HG02759 (cell line): ENCODE data around the gene ACSL5.

Source experiments
- ATAC-seq: cut with Tn5 transposase; IDR thresholded peaks from one replicate; pipeline ENCODE4 v1.9.1; 2021; ENCODE audit warnings: mild to moderate bottlenecking, moderate library complexity; ENCODE audit not compliant: unreplicated experiment

Gene ACSL5, protein sequence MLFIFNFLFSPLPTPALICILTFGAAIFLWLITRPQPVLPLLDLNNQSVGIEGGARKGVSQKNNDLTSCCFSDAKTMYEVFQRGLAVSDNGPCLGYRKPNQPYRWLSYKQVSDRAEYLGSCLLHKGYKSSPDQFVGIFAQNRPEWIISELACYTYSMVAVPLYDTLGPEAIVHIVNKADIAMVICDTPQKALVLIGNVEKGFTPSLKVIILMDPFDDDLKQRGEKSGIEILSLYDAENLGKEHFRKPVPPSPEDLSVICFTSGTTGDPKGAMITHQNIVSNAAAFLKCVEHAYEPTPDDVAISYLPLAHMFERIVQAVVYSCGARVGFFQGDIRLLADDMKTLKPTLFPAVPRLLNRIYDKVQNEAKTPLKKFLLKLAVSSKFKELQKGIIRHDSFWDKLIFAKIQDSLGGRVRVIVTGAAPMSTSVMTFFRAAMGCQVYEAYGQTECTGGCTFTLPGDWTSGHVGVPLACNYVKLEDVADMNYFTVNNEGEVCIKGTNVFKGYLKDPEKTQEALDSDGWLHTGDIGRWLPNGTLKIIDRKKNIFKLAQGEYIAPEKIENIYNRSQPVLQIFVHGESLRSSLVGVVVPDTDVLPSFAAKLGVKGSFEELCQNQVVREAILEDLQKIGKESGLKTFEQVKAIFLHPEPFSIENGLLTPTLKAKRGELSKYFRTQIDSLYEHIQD

DNA sequence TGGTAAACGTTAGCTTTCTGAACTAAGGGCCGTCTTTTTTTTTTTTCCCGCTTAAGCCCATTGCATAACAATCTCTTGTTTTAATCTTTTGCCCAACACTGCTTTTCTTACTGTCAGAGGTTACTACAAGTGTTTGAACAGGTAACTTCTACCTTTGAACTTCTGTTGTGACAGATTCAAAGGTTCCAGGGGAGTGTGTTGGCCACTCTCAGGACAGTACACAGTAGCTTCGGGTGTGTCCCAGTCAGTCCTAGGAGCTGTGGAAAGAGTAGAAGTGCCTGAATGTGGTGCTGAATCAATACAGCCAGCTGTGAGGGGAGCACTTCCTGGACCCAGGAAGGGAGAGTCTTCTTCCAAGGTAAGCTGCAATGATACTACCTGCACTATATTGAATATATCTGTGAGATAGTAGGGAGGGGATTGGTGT, at the start of gene ACSL5:
TSS of gene ACSL5 (plus strand) at position 205 of the 427 bp plus-strand sequence. CDS start 20,831 bp downstream, outside the sequence.
- no peak for ATAC-seq

DNA sequence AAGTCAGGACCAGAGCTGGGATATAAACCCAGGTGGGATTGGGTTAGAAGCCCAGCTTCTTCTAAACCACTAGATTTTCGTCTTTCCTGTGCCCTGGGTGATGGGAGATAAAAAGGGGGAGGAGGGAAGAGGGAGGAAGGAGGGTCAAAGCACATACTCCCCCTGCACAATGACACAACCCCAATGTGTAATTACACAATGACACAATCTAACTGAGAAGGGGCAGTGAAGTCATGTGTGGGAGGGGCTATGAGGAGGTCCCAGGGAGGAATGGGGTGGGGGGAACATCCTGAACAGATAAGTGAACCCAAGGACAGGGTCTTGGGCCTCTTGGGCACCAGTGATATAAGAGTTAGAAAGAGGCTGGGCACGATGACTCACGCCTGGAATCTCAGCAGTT, 46.2 kb upstream of the ACSL5 start:
- ATAC-seq = no peak

DNA sequence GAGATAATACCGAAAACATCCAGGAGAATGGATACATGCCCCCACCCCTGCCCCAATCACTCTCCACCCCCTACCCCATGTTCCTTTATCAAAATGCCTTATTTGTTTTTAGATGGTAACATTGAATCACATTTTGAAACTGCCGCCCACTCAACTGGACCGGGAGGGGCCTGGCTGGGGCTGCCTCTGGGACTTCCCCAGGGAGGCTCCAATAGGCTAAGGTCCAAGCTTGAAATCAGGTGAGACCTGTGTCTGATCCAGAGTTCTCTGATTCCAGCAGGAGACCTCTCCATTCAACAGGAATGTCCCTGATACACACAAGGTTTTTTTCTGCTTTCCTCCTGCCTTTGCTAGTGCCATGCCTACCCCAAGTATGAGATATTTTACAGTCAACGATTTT, 43.8 kb upstream of the ACSL5 start:
- no peak for ATAC-seq

DNA sequence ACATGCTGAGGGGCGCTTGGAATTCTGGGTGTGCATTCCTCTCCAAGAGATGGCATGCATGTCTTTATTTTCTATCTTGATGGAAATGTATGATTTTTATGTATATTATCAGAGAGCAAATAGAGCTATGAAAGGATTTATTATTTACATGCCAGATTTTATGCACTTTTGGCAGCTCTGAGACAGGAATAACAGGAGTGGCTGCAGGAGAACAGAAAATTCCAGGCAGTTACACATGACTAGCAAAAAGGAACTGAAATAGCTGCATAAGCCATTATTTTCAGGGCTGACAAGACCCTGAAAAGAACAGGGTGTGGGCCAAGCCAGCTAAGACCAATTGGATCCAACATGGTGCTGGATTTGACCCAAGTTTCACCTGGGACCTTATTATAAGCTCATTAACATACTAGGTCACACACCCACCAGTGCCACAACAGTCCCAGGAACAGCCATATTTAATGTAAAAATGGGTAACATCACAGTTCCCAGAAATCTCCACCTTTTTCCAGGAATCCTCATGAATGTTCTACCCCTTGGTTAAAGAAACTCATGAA, 43.2 kb upstream of the ACSL5 start:
- ATAC-seq = no peak

DNA sequence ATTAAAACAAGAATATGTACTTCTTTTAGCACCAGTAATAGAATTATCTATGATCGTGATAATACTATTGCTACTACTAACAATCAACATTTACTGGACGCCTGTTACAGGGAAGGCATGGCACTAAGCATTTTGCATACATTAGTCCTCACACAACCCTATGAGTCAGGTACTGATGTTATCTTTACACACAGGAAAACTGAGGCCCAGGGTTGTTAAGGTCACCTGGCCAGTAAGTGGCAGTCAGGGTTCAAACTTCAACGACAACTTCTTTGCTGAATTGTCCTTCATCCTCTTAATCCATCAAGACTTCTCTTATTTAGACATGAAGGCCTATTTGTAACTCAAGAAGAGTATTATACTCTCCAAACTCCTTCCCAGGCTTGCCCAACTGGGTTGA, 41.9 kb upstream of the ACSL5 start:
- no peak for ATAC-seq

DNA sequence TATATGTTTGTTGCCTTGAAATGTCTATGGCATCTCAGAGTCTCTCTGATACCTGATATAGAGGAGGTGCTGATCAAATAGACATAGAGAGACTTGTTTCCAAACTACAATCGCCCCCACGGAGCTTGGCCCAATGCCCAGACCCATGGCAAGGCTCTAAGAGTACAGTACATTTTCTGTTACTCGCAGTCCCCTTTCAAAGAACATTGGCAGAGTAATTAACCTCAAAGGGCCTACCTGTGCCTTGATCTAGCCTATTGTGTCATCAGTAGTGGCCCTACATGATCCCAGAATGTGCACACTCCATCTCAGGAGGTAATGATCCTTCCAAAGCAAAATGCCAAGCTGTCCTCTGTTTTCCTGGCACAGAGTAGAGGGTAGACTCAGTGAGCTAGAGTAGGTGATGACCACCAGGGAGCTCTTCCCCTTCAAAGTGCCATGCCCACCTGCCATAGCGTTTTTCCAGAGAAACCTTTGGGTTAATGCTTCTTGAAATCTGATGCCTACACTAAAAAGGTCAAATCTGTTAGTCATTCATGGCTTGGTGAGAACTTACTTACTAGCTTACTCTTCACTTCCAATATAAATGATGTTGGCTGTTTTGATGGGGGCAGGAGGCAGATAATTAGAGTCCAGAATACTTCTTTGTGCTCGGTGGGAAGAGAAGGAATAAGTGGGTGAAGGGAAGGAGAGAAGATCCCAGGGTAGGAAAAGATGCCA, 41.2 kb upstream of the ACSL5 start:
- no peak for ATAC-seq

DNA sequence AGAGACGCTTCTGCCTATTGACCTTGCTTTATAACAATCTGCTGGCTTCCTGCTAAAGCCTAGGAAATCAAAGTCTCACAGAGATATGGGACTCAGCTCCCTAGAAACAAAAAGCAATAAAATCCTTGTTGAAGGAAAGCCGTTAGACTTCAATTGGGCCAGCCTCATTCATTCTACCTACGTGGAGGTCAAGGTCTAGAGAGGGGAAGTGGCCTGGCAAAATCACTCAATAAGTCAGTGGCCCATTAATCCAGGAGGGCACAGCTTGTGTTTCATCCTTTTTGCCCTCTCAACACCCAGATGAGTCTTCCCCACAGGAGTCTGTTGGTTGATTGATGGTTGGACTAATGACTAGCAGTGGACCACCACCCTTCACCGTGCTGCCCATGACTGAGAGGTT, 40.5 kb upstream of the ACSL5 start:
- no peak for ATAC-seq

DNA sequence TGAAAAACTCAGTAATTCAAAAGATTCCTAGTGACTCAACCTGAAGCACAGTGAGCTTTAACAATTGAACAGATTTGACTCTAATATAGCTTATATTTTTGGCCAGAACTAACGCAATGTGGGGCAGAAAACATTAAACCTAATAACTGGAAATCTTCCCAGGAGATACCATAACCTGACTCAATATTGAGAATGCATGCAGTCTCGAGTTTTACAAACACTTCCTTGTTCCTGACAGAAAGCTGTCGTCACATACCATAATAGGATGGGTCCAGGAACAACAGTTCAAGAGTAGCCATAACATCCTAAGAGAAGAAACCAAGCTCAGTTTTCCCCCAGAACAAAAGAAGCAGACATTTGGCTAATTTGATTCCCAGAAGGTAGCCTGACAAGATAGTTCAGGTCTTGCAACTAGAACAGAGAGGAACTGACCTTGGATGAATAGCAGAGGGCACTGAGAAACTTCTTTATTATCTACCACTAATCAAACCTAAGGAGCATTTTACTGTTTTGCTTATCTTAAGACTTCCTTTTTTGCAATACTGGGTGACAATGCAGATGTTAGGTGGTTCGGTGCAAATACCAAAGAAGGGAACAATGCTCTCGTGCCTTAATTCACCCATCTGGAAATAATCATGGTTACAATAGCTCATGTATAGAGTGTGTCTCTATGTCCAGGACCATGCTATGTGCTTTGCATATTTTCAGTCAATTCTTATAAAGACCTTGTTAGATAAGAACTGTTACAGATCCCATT, 38.6 kb upstream of the ACSL5 start:
- no peak for ATAC-seq

- no peak for ATAC-seq
These were observed 38.0 kb upstream of the ACSL5 start for GRCh38 chr10:112335868-112336265.

- no peak for ATAC-seq
These were observed 37.2 kb upstream of the ACSL5 start for GRCh38 chr10:112336556-112337201.

DNA sequence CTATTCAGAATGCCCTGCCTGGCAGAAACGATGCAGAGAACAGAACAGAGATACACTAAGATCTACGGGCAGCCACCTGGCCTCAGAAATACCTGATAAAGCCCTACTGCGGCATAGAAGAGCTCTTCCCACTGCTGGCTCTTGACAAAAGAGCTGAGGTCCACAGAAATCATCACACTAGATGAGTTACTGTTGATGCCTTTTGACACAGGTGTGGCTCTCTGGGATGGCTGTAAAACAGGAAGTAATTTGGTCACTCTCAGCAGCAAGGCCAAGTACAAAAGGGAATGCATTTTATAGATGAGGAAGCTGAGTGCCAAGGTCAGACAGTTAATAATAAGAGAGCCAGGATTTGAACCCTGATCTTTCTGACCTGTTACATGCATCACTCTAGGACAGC, 35.0 kb upstream of the ACSL5 start:
- ATAC-seq = no peak

- no peak for ATAC-seq
These were observed 33.3 kb upstream of the ACSL5 start for GRCh38 chr10:112340601-112341000.

DNA sequence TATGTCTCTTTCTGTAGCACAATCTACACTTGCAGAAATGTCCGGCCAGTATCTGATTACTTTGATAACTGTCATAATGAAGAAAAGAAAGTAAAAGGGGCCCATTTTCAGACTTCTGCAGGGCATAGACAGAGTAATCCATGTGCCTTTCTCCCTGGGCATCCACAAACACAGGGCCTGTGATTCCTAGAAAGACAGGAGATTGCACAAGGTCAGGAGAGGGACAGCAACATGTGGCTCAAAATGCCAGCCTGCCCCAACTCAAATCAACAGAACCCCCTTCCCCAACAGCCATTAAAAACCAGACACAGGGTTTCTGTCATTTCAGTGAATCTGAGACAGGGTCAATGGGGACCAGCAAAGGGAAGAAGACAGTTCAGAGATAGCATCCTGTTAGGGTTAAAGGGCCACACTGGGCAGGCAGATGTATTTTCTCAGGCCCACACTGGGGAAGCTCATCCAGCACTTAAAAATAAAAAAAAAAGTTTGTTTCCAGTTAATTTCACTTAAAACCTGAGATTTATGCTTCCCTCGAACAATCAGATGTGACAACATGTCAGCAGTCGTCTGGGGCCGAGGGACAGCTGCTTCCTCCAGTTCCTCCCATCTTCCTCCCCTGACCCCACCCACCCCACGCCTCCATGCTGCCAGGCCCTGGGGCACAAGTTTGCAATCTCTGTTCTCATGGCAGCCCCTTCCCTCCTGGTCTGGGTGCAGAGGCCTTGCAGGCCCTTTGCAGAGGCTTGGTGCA, 30.7 kb upstream of the ACSL5 start:
- no peak for ATAC-seq

DNA sequence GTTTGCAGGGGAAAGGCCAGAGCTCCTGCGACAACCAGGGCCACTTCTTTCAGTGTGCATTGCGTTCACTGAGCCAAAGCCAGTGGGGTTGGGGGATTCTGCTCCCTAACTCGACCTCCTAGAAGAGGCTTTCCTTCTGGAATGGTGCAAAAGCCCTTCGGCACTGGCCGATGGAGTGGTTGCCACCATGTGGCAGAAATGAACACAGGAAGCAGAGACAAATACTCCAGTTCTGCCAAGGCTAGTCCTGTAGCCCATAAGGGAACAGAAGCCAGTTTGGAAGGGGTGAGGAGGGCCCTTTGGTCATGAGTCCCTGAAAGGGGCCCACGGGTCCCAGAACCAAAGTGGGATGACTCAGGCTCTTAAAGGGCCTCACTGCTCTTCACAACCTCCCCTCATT, 29.7 kb upstream of the ACSL5 start:
- ATAC-seq = no peak

DNA sequence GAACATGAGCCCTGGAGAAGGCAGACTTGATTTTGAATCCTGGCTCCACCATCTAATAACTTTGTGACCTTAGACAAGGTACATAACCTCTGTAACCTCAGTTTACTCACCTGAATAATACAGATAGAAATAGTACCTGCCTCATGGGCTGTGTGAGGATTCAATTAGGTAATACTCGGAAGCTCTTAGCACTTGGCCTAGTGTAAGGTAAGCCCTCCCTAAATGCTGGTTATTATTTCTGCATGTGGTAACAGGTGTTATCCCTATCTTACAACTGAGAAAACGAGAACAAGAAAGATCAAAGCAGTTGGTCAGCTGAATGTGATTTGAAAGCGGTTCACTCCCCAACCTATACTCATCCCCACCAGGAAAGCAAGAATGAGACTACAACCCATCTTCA, 28.7 kb upstream of the ACSL5 start:
- ATAC-seq = no peak

DNA sequence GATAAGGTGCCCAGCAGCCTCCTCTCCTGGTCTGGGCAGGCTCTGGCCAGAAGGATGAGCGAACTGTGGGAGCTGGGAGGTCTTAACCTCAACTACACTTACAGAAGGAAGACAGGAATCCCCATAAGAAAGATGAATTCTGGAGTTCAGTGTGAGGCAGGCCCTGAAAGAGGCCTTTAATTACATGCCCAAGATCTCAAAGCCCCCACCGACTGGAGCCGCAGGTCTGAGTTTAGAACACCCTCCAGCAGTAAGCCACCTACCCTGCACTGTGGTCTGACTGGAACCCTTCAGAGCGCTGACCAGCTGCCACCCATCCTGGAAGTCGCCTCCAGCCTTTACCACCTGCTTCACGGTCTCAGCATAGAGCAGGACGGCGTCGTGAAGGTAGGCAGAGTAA, 28.2 kb upstream of the ACSL5 start:
- no peak for ATAC-seq

GRCh38 chr10:112346774-112347173, 27.1 kb upstream of the ACSL5 start:
- no peak for ATAC-seq

GRCh38 chr10:112347709-112348671, 25.9 kb upstream of the ACSL5 start:
- no peak for ATAC-seq
